GM19452 (cell line): ENCODE data around the gene PEG3.

Source experiments
- ATAC-seq: cut with Tn5 transposase; IDR thresholded peaks from one replicate; pipeline ENCODE4 v1.9.1; 2021; ENCODE audit not compliant: unreplicated experiment

PEG3 gene

DNA sequence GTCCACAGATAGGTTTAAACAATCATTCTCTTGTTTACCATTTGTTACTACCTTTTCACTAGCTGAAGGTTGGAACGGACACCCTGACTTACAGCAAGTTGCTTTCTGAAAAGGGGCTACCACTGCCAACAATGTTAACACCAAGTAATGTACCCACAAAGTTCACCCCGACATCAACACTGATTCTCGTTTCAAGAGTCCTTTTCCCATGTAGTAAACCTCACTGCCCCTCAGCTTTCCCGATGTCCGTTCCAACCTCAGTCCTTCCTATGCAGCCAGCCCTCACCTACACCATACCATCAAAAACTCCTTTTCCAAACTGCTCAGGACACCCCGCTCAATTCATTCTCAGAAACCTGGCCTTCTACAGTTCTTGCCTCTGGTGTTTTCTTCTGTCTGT is 29.0 kb downstream of the PEG3 start:
- ATAC-seq = no peak

DNA sequence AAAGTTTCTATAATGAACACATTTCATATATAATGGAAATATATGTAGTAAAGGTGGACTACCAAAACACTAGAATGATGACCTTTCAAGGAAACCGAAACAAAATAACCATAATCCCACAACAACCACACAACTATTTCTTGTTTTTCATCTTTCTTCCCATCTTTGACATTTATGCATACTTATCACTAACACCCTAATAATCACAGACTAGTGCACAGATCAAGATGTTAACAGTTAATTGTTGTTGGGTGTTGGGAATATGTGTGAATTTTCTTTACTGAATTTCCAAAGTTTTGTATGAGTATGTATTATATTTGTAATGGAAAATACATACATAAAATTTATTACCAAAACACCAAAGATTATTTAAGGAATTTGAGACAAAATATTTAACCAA is 30.3 kb downstream of the PEG3 start:
- no peak for ATAC-seq

DNA sequence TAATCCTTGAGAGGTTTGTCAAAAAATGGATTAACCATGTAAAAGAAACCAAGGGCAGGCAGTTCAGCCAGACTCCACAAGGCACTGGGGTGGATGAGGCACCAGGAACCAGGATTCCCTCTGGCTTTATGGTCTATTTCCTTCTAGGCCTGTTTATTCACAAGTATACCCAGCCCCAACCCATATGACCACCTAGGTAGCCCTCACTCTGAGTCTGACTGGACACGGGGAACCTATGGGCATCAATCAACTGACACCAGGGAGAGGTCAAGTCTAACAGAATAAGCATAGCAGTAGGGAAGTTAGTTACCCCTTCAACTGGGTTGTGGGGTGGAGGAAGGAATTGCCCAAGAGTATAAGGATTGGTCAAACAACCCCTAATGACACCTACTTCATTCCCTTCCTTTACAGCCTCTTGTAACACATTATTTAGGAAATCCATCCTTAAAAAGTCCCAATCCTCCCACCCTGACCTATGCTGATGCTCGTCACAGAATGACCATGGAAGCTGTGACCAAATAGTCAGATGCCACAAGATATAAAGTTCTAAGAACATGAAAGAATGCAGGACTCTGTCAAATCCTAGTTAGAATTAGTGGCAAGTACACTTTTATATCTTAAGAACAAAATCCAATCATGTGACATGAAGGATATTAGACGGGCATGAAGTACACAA is 31.7 kb downstream of the PEG3 start:
- no peak for ATAC-seq

DNA sequence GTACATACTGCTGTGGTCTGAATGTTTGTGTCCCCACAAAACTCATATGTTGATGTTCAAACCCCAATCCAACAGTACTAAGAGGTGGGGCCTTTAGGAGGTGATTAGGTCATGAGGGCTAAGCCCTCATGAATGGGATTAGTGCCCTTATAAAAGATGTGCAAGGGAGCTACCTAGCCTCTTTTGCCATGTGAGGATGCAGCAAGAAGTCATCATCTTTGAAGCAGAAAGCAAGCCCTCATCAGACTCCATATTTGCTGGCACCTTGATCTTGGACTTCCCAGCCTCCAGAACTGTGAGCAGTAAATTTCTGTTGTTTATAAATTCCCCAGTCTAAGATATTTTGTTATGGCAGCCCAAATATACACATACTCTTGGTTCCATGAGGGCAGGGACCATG is 33.9 kb downstream of the PEG3 start:
- ATAC-seq = no peak
